HT-29 (cell line): ENCODE measurements around the gene KRT78. TPM values are rescaled to one million over a fixed set of nuclear protein-coding genes. Genes with fewer than 3 reads are reported as not detected.

Experiments used
- DNase-seq: peaks from one replicate; pipeline ENCODE4 v3.0.0-alpha.2; 2015; ENCODE audit warnings: low spot score
- total RNA-seq: library from RNA; depleted of rRNA; stranded (reverse); fragments of >200 nt; shearing (Covaris generic); gene quantifications from 2 replicates; pipeline ENCODE4 v1.2.3, GENCODE V29; 2014

Gene KRT78
- total RNA-seq, 1 experiment from 2014 or later: not detected

DNA sequence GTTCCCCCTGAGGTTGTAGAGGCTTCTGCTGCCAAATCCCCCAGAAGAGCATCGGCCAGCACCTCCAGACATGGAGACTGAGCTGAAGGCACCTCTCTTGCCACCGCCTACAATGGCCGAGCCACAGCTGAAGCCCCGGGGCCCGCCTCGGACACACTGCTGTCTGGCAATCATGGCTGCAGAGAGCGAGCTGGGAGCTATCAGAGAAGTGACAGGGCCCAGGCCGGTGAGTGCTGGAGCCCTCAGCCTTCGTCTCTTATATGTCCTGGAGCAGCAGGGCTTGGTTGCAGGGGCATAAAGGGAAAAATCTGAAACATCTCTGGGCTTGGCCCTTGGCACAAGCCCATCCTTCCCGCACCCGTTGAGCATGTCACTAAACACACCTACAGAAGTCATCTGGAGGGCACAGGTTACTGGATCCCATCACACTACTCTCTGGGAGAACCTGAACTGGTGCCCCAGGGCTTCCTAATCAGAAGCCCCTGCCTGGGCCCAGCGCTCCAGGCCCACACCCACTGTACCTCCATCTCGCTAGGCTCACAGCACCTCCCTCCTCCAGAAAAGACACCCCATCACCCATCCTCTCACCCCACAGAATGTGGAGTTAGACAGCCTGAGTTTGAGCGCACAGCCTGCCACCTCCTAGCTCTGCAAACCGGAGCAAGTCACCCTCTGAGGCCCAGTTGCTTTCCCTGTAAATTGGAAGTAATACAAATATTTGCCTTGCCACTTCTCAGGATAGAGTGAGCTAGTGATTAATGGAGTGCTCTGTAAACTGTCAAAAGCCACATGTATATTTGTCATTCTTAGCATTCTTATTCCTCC lies 34.7 kb downstream of the KRT78 start, which contains the start of gene KRT4:
Gene KRT4 (minus strand): TSS at position 232 of the 825 bp plus-strand sequence. CDS start 58 bp downstream, at position 174.
- DNase-seq: no peak

DNA sequence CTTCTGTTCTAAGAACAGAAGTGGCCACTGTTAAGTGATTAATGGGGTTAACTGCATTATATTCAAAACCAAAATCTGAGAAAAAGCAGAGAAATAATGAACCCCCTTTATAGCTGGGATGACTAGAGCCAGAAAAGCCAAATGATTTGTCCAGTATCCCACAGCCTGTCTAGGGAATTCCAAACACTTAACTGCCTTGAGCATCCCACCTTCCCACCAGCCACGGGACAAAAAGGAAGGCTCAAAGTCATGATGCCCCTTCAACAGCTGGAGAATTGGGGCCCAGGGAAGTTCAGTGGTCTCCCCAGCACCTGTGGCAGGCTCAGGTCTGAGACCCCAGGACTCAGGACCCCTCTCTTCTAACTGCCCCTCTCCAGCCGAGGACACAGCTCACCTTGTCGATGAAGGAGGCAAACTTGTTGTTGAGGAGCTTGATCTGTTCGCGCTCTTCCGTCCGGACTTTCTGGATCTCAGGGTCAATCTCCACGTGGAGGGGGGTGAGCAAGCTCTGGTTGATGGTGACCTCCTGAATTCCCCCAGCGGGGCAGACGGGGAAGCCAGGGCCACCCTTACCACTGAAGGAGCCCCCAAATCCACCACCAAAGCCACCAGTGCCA lies 35.5 kb downstream of the KRT78 start:
- DNase-seq: no peak

DNA sequence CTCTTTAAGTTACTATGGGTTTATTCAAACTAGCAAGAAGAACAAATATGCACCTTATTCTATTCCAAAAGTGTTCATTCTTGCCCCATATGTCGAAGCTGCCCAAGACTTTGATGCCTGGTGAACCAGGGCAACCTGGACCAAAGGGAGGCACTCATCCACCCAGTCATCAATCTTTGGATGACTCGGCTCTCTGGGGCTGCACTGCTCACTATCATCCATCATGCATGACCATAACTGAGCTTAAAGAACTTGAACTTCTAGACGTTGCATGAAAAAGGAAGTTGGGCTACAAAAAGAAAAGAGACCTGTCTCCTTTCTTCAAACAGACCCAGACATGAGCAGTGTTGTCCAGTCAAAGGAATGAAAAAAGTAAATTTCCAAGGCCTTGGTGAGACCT lies 36.0 kb downstream of the KRT78 start:
- DNase-seq: no peak

GRCh38 chr12:52812073-52812400 lies 36.8 kb downstream of the KRT78 start:
- DNase-seq: no peak

DNA sequence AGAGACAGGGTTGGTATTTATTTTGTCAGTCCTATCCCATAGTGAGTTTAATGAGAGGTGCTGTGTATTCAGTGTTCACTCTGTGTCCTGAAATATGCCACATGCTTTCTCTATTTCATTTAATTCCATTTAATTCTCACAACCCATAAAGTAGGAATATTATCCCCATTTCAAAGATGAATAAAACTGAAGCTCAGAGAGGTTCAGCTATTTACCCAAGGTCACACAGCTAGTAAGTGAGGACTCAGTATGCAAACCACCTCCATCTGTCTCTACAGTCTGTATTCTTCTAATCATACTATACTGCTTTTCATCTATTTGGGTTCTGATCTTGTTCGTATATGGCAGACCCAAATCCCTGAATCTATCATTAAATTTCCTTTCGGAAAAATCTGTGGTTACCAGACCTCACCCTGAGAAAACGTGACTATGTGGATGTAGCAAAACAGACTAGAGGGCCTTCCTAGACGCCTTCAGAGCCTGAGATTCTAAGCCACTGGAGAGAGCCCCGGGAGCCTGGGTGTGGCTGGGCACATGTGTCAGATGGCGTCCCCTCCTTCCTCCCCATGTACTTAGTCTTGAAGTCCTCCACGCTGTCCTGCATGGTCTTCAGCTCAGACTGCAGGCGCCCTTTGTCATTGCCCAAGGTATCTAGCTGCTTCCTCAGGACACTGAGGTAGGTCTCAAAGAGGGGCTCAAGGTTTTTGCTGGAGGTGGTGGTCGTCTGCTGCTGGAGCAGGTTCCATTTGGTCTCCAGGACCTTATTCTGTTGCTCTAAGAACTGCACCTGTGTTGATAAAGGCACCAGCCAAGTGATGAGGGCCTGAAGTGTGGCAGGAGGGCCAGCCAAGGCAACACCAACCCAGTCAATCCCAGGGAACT lies 37.4 kb downstream of the KRT78 start:
- DNase-seq: no peak

DNA sequence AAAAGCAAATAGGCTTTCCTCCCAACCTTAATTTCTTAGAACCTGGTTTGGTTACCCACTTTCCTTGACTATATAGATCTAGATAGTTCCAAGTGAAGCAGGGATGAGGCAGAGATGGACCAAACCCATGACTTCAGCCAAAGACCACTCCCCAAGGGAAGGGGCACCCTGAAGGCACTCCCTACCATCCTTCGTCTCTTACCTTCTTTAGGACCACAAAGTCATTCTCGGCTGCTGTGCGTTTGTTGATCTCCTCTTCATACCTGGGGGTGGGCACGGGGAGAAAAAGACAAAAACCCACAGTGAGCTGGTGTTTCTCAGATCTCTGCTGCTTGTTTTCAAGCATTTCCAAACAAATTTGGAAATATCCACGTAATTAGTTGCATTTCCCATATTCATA lies 38.2 kb downstream of the KRT78 start:
- DNase-seq: no peak

DNA sequence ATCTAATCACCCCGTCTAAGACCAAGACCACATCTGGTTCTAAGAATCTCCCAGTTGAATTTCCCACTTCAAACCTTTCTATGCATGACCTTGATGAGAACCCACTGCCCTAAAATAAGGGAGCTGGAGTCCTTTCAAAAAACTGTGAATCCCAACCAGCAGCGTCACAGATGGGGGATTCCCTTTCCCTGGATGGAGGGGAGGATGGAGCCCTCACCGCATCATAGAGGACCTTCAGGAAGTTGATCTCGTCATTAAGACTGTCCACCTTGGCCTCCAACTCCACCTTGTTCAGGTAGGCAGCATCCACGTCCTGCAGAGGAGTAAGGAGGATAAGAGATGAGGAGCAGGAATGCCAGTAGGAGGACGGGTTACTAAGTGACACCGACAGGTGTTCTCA lies 39.6 kb downstream of the KRT78 start:
- no peak for DNase-seq

GRCh38 chr12:52808573-52809160 lies 40.1 kb downstream of the KRT78 start:
- DNase-seq: no peak

DNA sequence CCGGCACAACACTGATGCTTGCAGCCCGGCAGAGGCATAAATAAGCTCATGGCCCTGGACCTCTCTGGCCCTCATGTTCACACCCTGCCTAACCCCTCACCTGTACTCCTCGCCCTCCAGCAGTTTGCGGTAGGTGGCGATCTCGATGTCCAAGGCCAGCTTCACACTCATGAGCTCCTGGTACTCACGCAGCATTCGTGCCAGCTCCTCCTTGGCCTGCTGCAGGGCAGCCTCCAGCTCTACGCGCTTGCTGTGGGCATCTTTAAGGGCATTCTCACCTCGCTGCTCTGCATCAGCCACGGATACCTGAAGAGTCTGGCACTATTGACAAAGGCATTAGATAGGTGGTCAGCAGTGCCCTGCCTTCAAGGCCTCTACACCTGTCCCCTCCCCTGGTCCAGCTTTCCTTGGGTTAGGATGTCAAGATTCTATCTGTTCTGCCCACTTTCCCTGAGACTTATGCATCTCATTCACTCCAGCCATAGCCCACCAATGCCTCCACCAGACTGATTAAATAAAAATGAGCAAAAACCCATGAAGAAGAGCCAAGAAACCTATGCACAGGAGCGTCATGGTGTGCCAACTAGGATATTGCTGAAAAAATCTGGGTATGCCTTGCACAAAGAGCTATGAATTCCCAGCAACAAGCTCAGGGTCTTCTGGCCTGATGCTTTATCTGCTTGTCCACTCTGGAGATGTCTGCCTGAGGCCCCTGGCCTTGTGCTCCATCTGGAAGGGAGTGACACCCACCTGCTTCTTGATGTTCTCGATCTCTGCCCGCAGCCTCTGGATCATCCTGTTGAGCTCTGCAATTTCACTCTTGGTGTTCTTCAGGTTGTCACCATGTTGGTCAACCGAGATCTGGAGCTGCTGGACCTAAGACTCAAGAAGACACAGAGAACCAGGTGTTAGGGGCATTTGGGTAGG lies 41.0 kb downstream of the KRT78 start:
- no peak for DNase-seq

- no peak for DNase-seq
Measured at GRCh38 chr12:52806821-52807543, 41.8 kb downstream of the KRT78 start.

DNA sequence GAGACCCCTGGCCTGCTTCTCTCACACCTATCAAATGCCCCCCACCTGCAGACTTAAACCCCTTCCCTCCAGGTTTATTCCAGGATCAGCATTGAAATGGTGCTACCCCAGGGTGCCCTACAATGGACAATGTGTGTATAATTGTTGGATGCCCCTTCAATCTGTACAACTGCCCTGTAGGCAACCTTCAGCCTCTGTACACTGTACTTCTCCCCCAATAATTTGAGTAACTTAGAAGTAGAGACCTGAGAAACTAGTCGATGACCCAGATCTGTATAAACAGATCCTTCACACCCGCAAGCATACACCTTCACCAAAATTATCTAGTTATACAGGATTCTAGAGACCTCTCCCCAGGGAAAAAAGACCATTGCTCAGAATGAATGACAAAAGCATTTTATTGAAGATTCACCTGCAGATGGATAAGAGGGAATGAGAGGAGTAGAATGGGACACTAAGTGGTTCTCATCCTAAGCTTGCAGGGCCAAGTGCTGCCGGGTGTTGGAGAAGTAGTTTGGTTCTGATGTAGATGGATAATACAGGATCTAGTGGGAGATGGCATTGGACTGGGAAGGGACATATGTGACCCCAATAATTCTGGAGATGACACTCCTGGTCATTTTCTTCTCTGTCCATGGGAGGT lies 42.5 kb downstream of the KRT78 start:
- DNase-seq: no peak

- no peak for DNase-seq
Measured at GRCh38 chr12:52805739-52806138, 43.1 kb downstream of the KRT78 start.

GRCh38 chr12:52805000-52805399 lies 43.8 kb downstream of the KRT78 start:
- DNase-seq: no peak

DNA sequence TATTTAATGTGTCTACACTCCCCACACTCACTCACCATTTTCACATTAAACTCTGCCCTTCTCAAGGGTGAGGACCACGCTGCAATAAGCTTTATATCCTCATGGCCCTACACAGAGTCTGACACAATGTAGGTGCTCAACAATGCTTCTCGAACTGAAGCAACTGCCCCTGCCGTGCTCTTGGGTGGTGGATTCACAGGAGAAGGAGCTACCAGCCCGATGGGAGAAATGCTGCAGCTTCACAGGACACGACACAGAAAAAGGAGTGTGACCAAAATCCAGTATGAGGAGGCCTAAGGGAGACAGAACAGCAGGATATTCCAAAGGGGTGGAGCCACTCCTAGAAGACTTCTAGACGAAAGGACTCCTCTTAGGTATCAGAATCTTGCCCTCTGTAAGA lies 46.4 kb downstream of the KRT78 start:
- DNase-seq: no peak

DNA sequence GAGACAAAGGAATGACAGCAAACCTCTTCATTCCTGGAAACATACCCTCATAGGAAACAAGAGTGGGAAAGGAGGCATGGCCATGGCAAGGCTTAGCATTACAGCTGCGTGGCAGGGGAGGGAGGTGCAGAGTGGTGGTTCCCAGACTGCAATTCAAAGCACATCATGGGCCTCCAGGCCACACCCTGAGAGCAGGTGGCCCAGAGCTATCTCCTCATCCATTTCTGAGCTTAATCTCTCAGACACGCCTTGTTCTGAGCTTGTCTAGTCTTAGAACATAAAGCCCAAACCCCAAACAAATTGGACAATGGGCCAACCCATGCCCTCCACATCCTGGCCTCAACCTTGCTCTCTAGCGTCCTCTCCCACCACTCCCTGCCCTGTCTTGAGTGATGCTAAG lies 47.0 kb downstream of the KRT78 start:
- DNase-seq: no peak

- no peak for DNase-seq
Measured at GRCh38 chr12:52800259-52800917, 48.4 kb downstream of the KRT78 start.

- DNase-seq: no peak
Measured at GRCh38 chr12:52799505-52800211, 49.1 kb downstream of the KRT78 start.
